RWPE2 (cell line): ENCODE results near the gene ZCCHC14.

Experiments
- ATAC-seq: fragments of 200-7000 bp; cut with Tn5 transposase; 3 replicates; pipeline ENCODE4 v1.9.1; 2021; ENCODE audit warnings: low read depth
- DNase-seq: peaks from one replicate; pipeline ENCODE4 v3.0.0-alpha.2; 2020; ENCODE audit warnings: low spot score
- H3K27ac ChIP-seq: fragments of 450-650 bp; 2 replicates; pipeline ENCODE4 v1.5.1; 2017; ENCODE audit warnings: mild to moderate bottlenecking; ENCODE audit not compliant: poor library complexity, severe bottlenecking
- H3K27me3 ChIP-seq: fragments of 250-450 bp; sonication (Bioruptor Pico); 2 replicates; pipeline ENCODE4 v1.5.1; 2021; ENCODE audit warnings: mild to moderate bottlenecking, moderate library complexity; ENCODE audit not compliant: insufficient read depth, poor library complexity, severe bottlenecking
- H3K36me3 ChIP-seq: fragments of 250-450 bp; sonication (Bioruptor Pico); 2 replicates; pipeline ENCODE4 v1.5.1; 2020; ENCODE audit warnings: low read depth, mild to moderate bottlenecking, moderate library complexity
- H3K4me1 ChIP-seq: fragments of 250-450 bp; sonication (Bioruptor Pico); 2 replicates; pipeline ENCODE4 v1.5.1; 2021; ENCODE audit warnings: mild to moderate bottlenecking, moderate library complexity; ENCODE audit not compliant: insufficient read depth, poor library complexity, severe bottlenecking
- H3K4me3 ChIP-seq: fragments of 250-450 bp; sonication (Bioruptor Pico); 2 replicates; pipeline ENCODE4 v1.5.1; 2021; ENCODE audit warnings: mild to moderate bottlenecking, moderate library complexity; ENCODE audit not compliant: severe bottlenecking
- H3K9me3 ChIP-seq: fragments of 250-450 bp; sonication (Bioruptor Pico); 2 replicates; pipeline ENCODE4 v1.5.1; 2021; ENCODE audit warnings: mild to moderate bottlenecking, moderate library complexity; ENCODE audit not compliant: severe bottlenecking
- TF ChIP-seq, protein P1 (sequence below): fragments of 450-650 bp; IDR thresholded peaks from one replicate; pipeline ENCODE4 v1.5.1; 2017; ENCODE audit warnings: mild to moderate bottlenecking, moderate library complexity; ENCODE audit not compliant: poor library complexity, severe bottlenecking

The ZCCHC14 gene

DNA sequence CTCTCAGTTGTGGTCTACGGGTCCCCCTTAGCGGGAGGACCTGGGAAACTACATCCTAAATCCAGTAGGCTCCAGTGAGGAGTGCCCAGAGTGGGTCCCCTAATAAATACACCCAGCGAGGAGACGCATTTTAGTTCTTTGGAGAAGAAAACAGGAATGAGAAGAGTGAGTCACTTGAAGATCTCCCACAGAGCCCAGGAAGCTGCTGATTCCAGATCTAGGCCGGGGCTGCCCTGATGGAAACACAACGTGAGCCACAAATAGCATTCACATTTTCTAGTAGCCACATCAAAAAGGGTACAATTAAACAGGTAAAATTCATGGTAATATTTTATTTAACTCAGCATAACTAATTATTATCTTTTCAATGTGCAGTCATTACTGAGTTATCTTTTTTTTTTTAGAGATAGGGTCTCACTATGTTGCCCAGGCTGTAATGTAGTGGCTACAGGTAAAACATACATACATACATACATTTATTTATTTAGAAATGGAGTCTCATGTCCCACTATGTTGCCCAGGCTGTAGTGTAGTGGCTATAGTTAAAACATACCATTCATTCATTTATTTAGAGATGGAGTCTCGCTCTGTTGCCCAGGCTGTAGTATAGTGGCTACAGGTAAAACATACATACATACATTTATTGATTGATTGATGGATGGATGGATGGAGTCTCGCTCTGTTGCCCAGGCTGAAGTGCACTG is 130.8 kb downstream of the ZCCHC14 start:
- Histone ChIP-seq H3K27me3 (no peaks in the 10 kb centered on the region), H3K27ac (no peak overlapping the region), H3K4me3 (no peak overlapping the region), H3K36me3 (peaks cover 51% of the 10 kb centered on the region), H3K4me1 (no peaks in the 10 kb centered on the region), H3K9me3 (no peaks in the 10 kb centered on the region)
- TF ChIP-seq, protein P1, sequence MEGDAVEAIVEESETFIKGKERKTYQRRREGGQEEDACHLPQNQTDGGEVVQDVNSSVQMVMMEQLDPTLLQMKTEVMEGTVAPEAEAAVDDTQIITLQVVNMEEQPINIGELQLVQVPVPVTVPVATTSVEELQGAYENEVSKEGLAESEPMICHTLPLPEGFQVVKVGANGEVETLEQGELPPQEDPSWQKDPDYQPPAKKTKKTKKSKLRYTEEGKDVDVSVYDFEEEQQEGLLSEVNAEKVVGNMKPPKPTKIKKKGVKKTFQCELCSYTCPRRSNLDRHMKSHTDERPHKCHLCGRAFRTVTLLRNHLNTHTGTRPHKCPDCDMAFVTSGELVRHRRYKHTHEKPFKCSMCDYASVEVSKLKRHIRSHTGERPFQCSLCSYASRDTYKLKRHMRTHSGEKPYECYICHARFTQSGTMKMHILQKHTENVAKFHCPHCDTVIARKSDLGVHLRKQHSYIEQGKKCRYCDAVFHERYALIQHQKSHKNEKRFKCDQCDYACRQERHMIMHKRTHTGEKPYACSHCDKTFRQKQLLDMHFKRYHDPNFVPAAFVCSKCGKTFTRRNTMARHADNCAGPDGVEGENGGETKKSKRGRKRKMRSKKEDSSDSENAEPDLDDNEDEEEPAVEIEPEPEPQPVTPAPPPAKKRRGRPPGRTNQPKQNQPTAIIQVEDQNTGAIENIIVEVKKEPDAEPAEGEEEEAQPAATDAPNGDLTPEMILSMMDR, result no peak
- no peak for DNase-seq
- no peak for ATAC-seq

DNA sequence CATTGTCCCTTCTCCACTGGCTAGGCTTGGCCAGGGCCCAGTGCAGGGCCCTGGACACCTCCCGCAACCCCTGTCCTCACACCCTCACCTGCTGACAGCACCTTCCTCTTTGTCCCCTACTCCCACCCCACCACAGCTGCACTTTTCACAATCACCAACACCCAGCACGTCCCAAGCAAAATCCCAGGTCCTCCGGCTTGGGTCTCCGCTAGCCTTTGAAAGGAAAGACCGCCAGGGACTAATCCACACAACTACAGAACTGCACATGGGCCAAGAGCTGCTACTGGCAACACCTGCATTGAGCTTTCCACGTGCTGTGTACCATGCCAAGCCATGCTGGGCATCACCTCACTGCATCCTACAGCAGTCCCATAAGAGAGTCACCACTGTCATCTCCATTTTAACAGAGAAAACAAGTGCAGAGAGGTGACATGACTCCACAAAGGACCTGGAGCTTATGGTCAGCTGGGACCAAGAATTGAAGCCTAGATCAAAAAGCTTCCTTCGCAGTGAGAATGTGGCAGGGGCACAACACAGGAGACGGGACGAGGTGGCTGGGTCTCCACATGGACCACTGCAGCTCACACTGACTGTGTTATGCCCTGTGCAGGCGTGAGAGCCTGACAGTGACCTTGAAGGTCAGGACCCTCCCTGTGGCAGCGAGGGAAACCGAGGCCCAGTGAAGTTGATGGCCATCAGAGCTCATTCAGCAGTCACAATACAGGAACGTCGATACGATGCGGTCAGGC is 131.8 kb downstream of the ZCCHC14 start:
- Histone ChIP-seq H3K4me1 (no peaks in the 10 kb centered on the region), H3K9me3 (no peaks in the 10 kb centered on the region), H3K27ac (no peak overlapping the region), H3K36me3 (peaks cover 45% of the 10 kb centered on the region), H3K27me3 (no peaks in the 10 kb centered on the region), H3K4me3 (no peak overlapping the region)
- no peak for DNase-seq
- no peak for ATAC-seq
- TF ChIP-seq, protein P1, result no peak

DNA sequence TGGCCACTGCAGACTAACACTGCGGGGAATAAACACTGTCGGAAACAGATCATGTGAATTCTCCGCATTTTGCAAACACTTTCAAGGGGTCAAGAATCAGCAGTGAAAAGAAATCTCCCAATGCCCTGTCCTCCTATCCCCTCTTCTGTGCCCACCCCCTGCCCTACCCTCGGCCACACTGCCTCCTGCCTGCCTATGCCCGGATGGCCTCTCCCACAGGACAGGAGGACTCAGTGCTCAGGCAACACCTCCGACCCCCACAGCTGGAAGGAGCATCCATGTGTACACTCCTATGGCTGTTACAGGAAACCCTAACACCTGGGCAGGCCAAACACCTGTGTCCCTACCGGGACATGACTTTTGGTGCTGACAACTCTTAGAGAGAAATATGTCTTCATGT is 133.7 kb downstream of the ZCCHC14 start:
- Histone ChIP-seq H3K9me3 (no peaks in the 10 kb centered on the region), H3K27me3 (no peaks in the 10 kb centered on the region), H3K27ac (no peak overlapping the region), H3K4me3 (no peak overlapping the region), H3K4me1 (no peaks in the 10 kb centered on the region), H3K36me3 (peaks cover 43% of the 10 kb centered on the region)
- no peak for DNase-seq
- no peak for ATAC-seq
- TF ChIP-seq, protein P1, result no peak

DNA sequence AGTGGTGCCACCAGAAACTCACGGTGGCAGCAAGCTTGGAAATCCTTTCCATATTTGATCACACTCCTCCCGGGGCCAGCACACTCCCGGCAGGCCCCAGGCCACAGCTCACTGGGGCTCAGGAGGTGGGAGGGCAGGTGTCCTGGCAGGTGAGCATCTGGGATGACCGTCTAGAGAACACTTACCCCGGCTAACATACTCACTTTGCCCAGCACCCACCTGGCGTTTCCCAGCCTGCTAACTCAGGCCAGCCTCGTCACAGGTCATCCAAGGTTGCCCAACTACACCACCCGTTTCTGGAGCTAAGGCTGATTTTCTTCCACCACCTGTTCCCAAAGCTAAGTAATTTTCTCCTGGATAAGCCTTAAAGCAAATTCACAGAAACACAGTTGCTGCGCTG is 134.1 kb downstream of the ZCCHC14 start:
- Histone ChIP-seq H3K27ac (no peak overlapping the region), H3K9me3 (no peaks in the 10 kb centered on the region), H3K36me3 (peaks cover 43% of the 10 kb centered on the region), H3K27me3 (no peaks in the 10 kb centered on the region), H3K4me3 (no peak overlapping the region), H3K4me1 (no peaks in the 10 kb centered on the region)
- TF ChIP-seq, protein P1, result no peak
- no peak for ATAC-seq
- DNase-seq, result no peak

DNA sequence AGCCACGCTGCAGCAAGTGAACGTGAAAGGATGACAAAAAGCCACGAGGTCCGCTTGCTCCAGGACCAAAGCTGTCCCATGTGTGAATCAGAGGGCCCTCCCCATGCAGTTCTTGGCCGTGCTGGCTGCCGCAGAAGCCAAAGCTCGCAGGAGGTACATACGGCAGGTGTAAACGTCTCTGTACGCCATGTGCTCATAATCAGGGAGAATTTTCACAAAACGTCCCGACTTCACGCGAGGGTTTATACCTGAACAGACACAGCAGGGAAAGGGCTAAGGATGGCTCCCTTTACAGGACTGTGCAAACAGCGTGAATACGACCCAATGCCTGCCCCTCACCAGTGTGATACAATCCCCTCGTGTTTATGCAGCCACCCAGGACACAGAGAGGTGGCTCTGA is 134.6 kb downstream of the ZCCHC14 start:
- no peak overlapping the region for H3K27ac ChIP-seq
- no peak overlapping the region for H3K4me3 ChIP-seq
- no peak for DNase-seq
- no peaks in the 10 kb centered on the region for H3K27me3 ChIP-seq
- TF ChIP-seq, protein P1, result no peak
- no peaks in the 10 kb centered on the region for H3K9me3 ChIP-seq
- ATAC-seq, result no peak
- H3K36me3 ChIP-seq, result peaks cover 43% of the 10 kb centered on the region
- no peaks in the 10 kb centered on the region for H3K4me1 ChIP-seq
